ENCODE measurements around the gene TP53BP2.

DNA sequence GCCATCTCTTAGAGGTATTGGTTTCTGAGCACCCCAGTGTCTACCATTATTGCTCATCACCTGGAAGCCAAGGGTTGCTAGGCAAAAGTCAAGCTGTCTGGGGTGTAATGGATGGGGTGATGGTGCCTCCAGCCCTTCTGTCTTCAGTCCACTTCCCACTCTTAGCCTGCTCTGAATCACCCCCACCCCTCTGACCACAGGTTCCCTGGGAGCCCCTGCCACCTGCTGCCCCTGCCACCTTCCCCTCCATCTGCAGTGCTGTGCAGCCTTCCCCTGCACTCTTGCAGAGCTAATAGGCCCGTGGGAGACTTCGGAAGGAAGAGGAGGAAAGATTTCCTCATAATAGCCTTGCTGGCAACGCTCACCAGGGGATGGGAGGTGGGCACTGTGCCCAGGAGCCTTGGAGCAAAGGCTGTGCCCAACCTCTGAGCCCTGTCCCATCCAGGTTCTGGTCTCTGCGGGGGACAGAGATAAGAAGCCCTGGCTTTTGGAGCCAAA lies 97.9 kb downstream of the TP53BP2 start:
- TF ChIP-seq, protein P1, sequence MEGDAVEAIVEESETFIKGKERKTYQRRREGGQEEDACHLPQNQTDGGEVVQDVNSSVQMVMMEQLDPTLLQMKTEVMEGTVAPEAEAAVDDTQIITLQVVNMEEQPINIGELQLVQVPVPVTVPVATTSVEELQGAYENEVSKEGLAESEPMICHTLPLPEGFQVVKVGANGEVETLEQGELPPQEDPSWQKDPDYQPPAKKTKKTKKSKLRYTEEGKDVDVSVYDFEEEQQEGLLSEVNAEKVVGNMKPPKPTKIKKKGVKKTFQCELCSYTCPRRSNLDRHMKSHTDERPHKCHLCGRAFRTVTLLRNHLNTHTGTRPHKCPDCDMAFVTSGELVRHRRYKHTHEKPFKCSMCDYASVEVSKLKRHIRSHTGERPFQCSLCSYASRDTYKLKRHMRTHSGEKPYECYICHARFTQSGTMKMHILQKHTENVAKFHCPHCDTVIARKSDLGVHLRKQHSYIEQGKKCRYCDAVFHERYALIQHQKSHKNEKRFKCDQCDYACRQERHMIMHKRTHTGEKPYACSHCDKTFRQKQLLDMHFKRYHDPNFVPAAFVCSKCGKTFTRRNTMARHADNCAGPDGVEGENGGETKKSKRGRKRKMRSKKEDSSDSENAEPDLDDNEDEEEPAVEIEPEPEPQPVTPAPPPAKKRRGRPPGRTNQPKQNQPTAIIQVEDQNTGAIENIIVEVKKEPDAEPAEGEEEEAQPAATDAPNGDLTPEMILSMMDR (conservative IDR thresholded peaks at IDR 0.05; ENCODE audit: low read length) = no peak
- TF ChIP-seq EZH2phosphoT487 (IDR thresholded peaks at IDR 0.05; ENCODE audit: borderline replicate concordance, low read depth, low read length) = no peak

Measured in OCI-LY7 (cell line).